Activated CD4-positive, alpha-beta T cell treated with anti-CD3 and anti-CD28 coated beads, Interleukin-2, Interleukin-6, amounts not matched to agents 100 ng/mL and 50 ng/mL, durations not matched to agents 16 hours and 8 hours (primary cell): ENCODE results near the gene IL20RA.
"Not testable (repeated sequence)": the region's sequence is repeated elsewhere in the genome, so short reads cannot be mapped to it uniquely, and the experiment has no call there.

Source experiments
- DNase-seq: peaks from one replicate; pipeline ENCODE4 v3.0.0-alpha.2; 2020

The IL20RA gene

DNA sequence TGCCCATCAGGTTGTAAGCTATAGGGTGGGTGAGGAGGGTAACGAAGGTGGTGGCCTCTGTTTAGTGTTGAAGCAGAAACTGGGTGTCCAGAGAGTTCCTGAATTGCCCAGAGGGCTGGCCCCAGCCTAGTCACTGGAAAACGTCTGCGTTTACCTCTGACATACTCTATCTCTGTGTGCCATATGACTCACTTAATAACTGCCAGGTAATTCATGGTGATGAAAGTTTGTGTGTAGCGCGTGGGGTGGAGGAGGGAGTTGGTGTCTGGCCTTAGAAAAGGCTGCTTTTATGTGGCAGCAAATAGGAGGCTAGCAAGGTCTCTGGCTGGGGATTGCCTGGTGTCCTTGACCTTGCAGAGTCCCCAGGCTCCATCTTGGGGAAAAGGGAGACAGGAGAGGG, 75.3 kb downstream of the IL20RA start:
- no peak for DNase-seq

DNA sequence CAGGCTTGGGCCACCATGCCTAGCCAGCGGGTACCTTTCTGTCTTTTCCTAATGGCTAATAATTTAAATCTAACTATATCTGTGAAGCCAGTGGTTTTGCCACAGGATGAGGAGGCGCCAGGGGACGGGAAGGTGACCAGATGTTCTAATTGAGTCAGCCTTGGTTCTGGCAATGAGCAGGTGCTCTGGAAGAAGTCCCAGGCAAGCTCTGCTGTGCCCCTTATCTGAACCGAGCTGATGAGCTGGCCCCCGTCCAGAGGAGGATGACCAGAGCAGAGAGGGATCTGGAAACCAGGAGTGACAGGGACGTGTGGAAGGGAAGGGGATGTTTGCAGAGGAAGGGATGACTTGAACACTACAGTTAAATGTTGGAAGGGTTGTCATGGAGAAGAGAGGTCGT, 75.9 kb downstream of the IL20RA start:
- no peak for DNase-seq

GRCh38 chr6:136967876-136968752, 76.7 kb downstream of the IL20RA start:
- DNase-seq, result peak; percentile 75

DNA sequence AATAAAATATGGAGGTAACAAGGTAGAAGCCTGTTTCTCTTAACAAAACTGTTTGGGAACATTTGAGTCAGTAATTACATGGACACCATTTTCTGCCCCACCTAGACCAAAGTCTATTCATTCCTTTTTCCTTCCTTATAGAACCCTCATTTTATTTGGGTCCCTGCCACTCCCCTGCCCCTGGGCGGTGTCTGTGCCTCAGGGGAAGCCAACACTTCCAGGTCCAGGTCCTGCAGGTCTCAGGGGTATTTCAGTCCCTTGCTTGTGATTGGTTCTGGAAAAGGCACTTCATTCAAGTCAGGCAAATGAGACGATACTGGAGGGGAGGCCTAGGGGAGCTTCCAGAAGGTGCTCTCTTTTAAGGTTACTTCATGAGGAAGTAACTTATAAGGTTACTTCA, 80.4 kb downstream of the IL20RA start:
- no peak for DNase-seq

- DNase-seq, result no peak
Observed at GRCh38 chr6:136963259-136963658, 81.5 kb downstream of the IL20RA start.

- DNase-seq, result no peak
Observed at GRCh38 chr6:136962661-136963060, 82.1 kb downstream of the IL20RA start.

- DNase-seq, result no peak
Observed at GRCh38 chr6:136961848-136962247, 82.9 kb downstream of the IL20RA start.

DNA sequence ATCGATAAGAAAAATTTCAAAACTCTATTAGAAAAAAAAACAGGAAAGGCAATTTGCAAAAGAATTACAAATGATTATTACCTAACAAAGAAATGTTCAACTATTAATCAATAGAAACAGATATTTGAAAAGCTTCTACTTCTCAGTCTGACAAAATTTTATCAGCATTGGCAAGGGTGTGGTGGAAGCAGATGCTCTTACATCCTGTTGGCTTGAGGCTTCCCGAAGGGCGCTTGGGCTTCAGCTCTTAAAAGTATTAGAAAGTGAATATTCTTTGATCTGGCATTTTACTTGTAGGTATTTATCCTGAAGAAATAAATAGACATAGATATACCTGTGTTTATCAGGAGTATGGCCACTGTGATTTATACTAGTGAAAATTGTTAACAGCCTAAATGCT, 84.0 kb downstream of the IL20RA start:
- DNase-seq, result no peak

GRCh38 chr6:136959935-136960334, 84.8 kb downstream of the IL20RA start:
- DNase-seq, result not testable (repeated sequence)

DNA sequence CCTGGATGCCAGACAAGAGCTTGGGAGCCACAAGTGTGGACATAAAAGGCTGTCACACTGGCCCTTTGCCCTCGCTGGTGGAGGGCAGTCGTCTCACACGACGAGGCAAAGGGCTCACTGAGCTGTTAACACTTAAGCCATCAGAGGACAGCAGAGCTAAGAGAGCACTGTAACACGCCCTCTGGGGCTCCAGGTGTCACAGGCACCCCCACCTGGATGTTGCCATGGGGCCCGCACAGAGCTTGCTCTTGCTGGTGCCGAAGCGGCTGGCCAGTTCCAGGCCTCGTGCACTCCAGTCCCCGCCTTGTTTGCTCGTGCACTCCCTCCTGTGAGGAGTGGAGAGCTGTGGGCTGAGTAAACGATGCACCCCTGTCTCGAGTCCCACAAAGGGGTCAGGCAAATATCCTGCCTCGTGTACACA, 85.3 kb downstream of the IL20RA start:
- DNase-seq, result no peak

- DNase-seq, result no peak
Observed at GRCh38 chr6:136958168-136958567, 86.6 kb downstream of the IL20RA start.

DNA sequence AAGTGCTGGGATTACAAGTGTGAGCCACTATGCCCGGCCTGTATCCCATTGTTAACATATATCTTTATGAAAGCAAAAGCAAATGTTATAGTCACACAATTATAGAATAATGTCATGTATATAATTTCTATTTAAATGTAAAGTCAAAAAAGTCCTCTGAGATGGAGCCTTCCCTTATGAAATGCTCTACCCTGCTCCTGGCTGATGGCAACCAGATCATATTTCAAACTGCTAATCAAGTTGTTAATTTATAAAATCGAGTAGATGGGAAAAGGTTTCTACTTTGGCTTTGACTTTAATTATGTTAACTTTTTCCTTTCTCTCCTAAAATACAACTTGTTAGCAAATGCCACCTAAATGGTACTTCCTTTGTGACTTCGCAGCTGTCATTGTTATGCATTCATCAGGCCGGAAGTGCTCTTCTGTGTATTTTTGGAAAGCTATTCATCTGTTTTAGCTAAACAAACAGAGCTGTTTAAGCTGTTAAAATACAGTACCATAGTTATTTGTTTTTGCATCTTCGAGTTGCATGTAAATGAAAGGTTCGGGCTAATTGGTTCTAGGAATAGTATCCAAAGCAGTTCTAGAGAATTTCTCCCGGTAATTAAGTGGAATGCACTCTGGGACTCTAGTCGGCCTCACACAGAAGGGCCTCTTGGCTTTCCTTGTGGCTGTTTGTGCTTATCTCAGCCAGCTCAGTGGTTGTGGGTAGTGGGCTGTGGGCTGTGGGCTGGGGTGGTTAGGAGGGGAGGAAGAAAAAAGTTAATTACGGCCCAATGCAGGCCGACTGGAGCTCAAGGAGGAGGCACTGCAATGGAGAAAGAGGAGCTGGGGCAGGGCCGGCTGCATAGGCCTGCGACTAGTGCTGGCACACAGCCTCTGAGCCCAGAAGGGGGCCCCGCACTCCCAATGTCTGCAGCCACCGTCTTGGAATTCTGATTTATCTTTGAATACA, 87.9 kb downstream of the IL20RA start:
- no peak for DNase-seq

- DNase-seq, result no peak
Observed at GRCh38 chr6:136955123-136955522, 89.6 kb downstream of the IL20RA start.

GRCh38 chr6:136952714-136953260, 92.0 kb downstream of the IL20RA start:
- DNase-seq, result no peak

GRCh38 chr6:136950436-136951126, 94.2 kb downstream of the IL20RA start:
- DNase-seq, result no peak
